ENCODE results near the gene ZNF581. TPM values are rescaled to one million over a fixed set of nuclear protein-coding genes. Genes with fewer than 3 reads are reported as not detected.
A peak's percentile ranks its signal among the peaks of the same experiment; 100 is the strongest.

ZNF581 gene
- polyA plus RNA-seq, 3 donors, result 25.1 to 31.6 (median 29.4) TPM

- Mint-ChIP-seq H3K27ac (peak overlapping the region in 2 of 7 donors; percentile 17 to 86), H3K9me3 (peaks cover 0 to 5% (median 0%) of the 10 kb centered on the region in 7 donors), H3K4me3 (no peak overlapping the region), H3K27me3 (ENCODE audit: low read depth in 3 of 3) (no peaks in the 10 kb centered on the region), H3K36me3 (peaks cover 5 to 14% of the 10 kb centered on the region in 2 donors), H3K4me1 (peaks cover 46% of the 10 kb centered on the region)
- Histone ChIP-seq H3K4me1 (ENCODE audit: control insufficient read depth in 1 of 2, insufficient read depth in 2 of 2, low read length in 2 of 2) (peaks cover 34 to 57% of the 10 kb centered on the region in 2 donors), H3K9ac (ENCODE audit: insufficient read depth, low read length, poor library complexity, severe bottlenecking) (no peak overlapping the region), H3K4me3 (replicated peaks in 1 of 3; ENCODE audit: low read depth in 2 of 3, low read length in 3 of 3) (no peak overlapping the region), H3K27ac (ENCODE audit: low read depth in 1 of 2, low read length in 2 of 2) (no peak overlapping the region), H3K79me2 (ENCODE audit: insufficient read depth, low read length) (peaks cover 59% of the 10 kb centered on the region), H4K20me1 (ENCODE audit: insufficient read depth, low read length) (peaks cover 11% of the 10 kb centered on the region), H3K36me3 (replicated peaks in 1 of 2; ENCODE audit: control insufficient read depth in 1 of 2, insufficient read depth in 2 of 2, low read length in 2 of 2) (peaks cover 1 to 21% of the 10 kb centered on the region in 2 donors), H2AFZ (ENCODE audit: insufficient read depth, low read depth, low read length, poor library complexity, severe bottlenecking) (no peak overlapping the region), H3K9me3 (replicated peaks in 1 of 2; ENCODE audit: control insufficient read depth in 1 of 2, insufficient read depth in 1 of 2, low read length in 2 of 2) (no peaks in the 10 kb centered on the region), H3K27me3 (ENCODE audit: control insufficient read depth in 2 of 2, insufficient read depth in 2 of 2, low read length in 2 of 2) (no peaks in the 10 kb centered on the region), H3K4me2 (replicated peaks; ENCODE audit: extremely low read depth, low read length, poor library complexity, severe bottlenecking) (no peak overlapping the region)
- 98% methylated on average over 51 of the region's 60 CpGs for WGBS (ENCODE audit: insufficient coverage)
- TF ChIP-seq CTCF (IDR thresholded peaks at IDR 0.05), result no peak
- intact Hi-C loops (cut with micrococcal nuclease), result loop anchor here in 1 of 2 donors (10.0 kb wide), 1 partner anchor 198 kb away; the partner anchor contains the start of gene UBE2S
- no peak for DNase-seq
Measured at GRCh38 chr19:55602104-55603001, 41.1 kb upstream of the ZNF581 start.

GRCh38 chr19:55603115-55603514 lies 40.3 kb upstream of the ZNF581 start:
- H3K9me3 ChIP-seq (replicated peaks in 1 of 2; ENCODE audit: control insufficient read depth in 1 of 2, insufficient read depth in 1 of 2, low read length in 2 of 2), result no peaks in the 10 kb centered on the region
- intact Hi-C loops (cut with micrococcal nuclease), result loop anchor here in 1 of 2 donors (10.0 kb wide), 1 partner anchor 198 kb away; the partner anchor contains the start of gene UBE2S
- no peak overlapping the region for H3K4me2 ChIP-seq (replicated peaks; ENCODE audit: extremely low read depth, low read length, poor library complexity, severe bottlenecking)
- H3K27me3 ChIP-seq (ENCODE audit: control insufficient read depth in 2 of 2, insufficient read depth in 2 of 2, low read length in 2 of 2), result no peaks in the 10 kb centered on the region
- Mint-ChIP-seq H3K27ac (peak overlapping the region in 3 of 7 donors; percentile 63 to 77 (median 77)), H3K4me1 (peaks cover 54% of the 10 kb centered on the region), H3K36me3 (peaks cover 9 to 21% of the 10 kb centered on the region in 2 donors), H3K9me3 (peaks cover 0 to 4% (median 0%) of the 10 kb centered on the region in 7 donors), H3K27me3 (ENCODE audit: low read depth in 3 of 3) (no peaks in the 10 kb centered on the region), H3K4me3 (no peak overlapping the region)
- no peak overlapping the region for H3K27ac ChIP-seq (ENCODE audit: low read depth in 1 of 2, low read length in 2 of 2)
- H4K20me1 ChIP-seq (ENCODE audit: insufficient read depth, low read length), result peaks cover 15% of the 10 kb centered on the region
- H3K79me2 ChIP-seq (ENCODE audit: insufficient read depth, low read length), result peaks cover 63% of the 10 kb centered on the region
- H2AFZ ChIP-seq (ENCODE audit: insufficient read depth, low read depth, low read length, poor library complexity, severe bottlenecking), result no peak overlapping the region
- H3K4me3 ChIP-seq (replicated peaks in 1 of 3; ENCODE audit: low read depth in 2 of 3, low read length in 3 of 3), result no peak overlapping the region
- no peak for DNase-seq
- peaks cover 0 to 25% of the 10 kb centered on the region in 2 donors for H3K36me3 ChIP-seq (replicated peaks in 1 of 2; ENCODE audit: control insufficient read depth in 1 of 2, insufficient read depth in 2 of 2, low read length in 2 of 2)
- no peak for TF ChIP-seq CTCF (IDR thresholded peaks at IDR 0.05)
- 96% methylated on average over 14 of the region's 21 CpGs for WGBS (ENCODE audit: insufficient coverage)
- H3K9ac ChIP-seq (ENCODE audit: insufficient read depth, low read length, poor library complexity, severe bottlenecking), result no peak overlapping the region
- peaks cover 34 to 60% of the 10 kb centered on the region in 2 donors for H3K4me1 ChIP-seq (ENCODE audit: control insufficient read depth in 1 of 2, insufficient read depth in 2 of 2, low read length in 2 of 2)

All from CD14-positive monocyte (primary cell).